ENCODE data around the gene NTNG1.

The NTNG1 gene

DNA sequence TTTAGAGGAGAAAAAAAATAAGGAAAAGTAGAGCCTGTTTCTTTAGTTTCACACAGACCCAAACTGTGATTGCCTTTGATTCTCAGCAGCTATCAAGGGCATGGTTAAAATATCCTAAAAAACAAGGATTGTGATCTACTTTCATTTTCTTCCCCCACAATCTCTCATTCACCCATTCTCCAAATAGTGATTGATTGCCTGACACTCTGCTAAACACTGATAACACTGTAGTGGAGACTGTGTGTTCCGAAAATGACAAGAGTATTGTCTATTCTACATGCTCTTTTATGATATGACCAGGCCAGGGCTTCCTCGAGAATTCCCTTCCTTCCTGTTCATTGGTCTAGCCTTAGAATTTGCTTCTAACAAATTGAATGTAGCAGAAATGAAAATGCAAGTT lies 44.1 kb upstream of the NTNG1 start:
- Histone ChIP-seq H3K4me3 (ENCODE audit: low read length) (no peak overlapping the region), H3K36me3 (replicated peaks; ENCODE audit: insufficient read depth, low read length) (no peaks in the 10 kb centered on the region), H3K4me2 (ENCODE audit: low read depth, low read length) (no peak overlapping the region), H3K27me3 (replicated peaks; ENCODE audit: insufficient read depth, low read length) (no peaks in the 10 kb centered on the region), H3K79me2 (ENCODE audit: low read length) (no peaks in the 10 kb centered on the region), H3K9me3 (replicated peaks; ENCODE audit: insufficient read depth, low read length) (no peaks in the 10 kb centered on the region), H3K9ac (ENCODE audit: low read length) (no peak overlapping the region), H3K4me1 (ENCODE audit: low read length) (no peaks in the 10 kb centered on the region), H4K20me1 (ENCODE audit: insufficient read depth, low read length) (no peaks in the 10 kb centered on the region), H3K9me2 (replicated peaks; ENCODE audit: insufficient read depth, low read length) (no peaks in the 10 kb centered on the region), H3F3A (ENCODE audit: insufficient read depth, low read length) (no peaks in the 10 kb centered on the region), H2AFZ (ENCODE audit: low read length) (no peak overlapping the region), H3K27ac (ENCODE audit: low read length) (no peak overlapping the region)
- TF ChIP-seq EZH2 (optimal IDR thresholded peaks at IDR 0.05; ENCODE audit: low read depth, low read length) (no peak), EZH2phosphoT487 (IDR thresholded peaks at IDR 0.05; ENCODE audit: low read length) (no peak)
- TF ChIP-seq, protein P1, sequence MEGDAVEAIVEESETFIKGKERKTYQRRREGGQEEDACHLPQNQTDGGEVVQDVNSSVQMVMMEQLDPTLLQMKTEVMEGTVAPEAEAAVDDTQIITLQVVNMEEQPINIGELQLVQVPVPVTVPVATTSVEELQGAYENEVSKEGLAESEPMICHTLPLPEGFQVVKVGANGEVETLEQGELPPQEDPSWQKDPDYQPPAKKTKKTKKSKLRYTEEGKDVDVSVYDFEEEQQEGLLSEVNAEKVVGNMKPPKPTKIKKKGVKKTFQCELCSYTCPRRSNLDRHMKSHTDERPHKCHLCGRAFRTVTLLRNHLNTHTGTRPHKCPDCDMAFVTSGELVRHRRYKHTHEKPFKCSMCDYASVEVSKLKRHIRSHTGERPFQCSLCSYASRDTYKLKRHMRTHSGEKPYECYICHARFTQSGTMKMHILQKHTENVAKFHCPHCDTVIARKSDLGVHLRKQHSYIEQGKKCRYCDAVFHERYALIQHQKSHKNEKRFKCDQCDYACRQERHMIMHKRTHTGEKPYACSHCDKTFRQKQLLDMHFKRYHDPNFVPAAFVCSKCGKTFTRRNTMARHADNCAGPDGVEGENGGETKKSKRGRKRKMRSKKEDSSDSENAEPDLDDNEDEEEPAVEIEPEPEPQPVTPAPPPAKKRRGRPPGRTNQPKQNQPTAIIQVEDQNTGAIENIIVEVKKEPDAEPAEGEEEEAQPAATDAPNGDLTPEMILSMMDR (IDR thresholded peaks at IDR 0.05; ENCODE audit: low read length): no peak
- DNase-seq: no peak

DNA sequence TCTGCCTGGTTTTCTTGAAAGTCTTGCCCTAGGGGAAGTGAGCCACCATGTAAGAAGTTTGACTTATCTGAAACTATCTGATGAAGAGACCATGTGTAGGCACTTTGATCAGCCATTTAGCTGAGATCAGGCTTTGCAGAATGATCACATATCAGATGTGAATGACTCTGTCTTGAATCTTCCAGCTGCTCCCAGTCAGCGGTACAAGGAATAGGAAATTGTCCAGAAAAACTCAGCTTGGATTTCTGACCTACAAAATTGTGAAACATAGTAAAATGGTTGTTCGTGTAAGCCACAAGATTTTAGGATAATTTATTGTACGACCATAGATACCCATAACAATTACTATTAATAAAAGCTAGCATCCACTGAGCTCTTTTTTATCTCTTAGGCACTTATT lies 41.9 kb upstream of the NTNG1 start:
- no peaks in the 10 kb centered on the region for H3K79me2 ChIP-seq (ENCODE audit: low read length)
- no peak overlapping the region for H3K27ac ChIP-seq (ENCODE audit: low read length)
- DNase-seq: no peak
- TF ChIP-seq, protein P1 (IDR thresholded peaks at IDR 0.05; ENCODE audit: low read length): no peak
- TF ChIP-seq EZH2phosphoT487 (IDR thresholded peaks at IDR 0.05; ENCODE audit: low read length) (no peak), EZH2 (optimal IDR thresholded peaks at IDR 0.05; ENCODE audit: low read depth, low read length) (no peak)
- H3K9ac ChIP-seq (ENCODE audit: low read length): no peak overlapping the region
- no peaks in the 10 kb centered on the region for H3F3A ChIP-seq (ENCODE audit: insufficient read depth, low read length)
- no peaks in the 10 kb centered on the region for H3K9me3 ChIP-seq (replicated peaks; ENCODE audit: insufficient read depth, low read length)
- H3K4me1 ChIP-seq (ENCODE audit: low read length): no peaks in the 10 kb centered on the region
- H4K20me1 ChIP-seq (ENCODE audit: insufficient read depth, low read length): no peaks in the 10 kb centered on the region
- H3K27me3 ChIP-seq (replicated peaks; ENCODE audit: insufficient read depth, low read length): no peaks in the 10 kb centered on the region
- no peak overlapping the region for H2AFZ ChIP-seq (ENCODE audit: low read length)
- H3K4me2 ChIP-seq (ENCODE audit: low read depth, low read length): no peak overlapping the region
- no peak overlapping the region for H3K4me3 ChIP-seq (ENCODE audit: low read length)
- no peaks in the 10 kb centered on the region for H3K36me3 ChIP-seq (replicated peaks; ENCODE audit: insufficient read depth, low read length)
- H3K9me2 ChIP-seq (replicated peaks; ENCODE audit: insufficient read depth, low read length): no peaks in the 10 kb centered on the region

DNA sequence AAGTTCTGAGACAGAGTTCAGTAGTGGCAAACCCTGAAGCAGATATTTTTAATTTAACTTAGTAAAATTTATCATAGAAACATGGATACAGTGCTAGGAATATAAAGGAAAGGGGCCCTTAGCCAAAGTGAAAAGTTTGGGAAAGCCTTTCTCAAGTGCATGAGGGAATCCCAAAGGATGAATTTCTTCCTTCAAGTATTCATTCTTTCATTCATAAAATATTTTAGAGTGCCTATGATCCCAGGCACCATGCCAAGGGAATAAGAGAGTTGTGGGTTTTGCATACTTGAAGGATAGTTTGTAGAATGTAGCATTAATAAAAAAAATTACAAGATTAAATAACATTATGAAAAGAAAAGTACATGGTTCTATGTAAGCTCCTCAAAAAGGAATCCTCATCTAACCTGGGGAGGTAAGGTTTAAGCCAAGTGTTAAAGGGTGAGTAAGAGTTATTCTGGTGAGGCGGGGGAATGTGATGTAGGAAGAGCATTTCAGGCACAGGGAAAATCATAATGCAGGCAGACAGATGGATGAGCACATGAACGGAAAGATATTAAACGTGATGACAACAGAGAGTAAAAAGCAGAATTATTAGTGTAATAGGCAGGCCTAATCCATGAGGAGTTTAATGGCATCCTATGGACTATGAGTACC lies 40.4 kb upstream of the NTNG1 start:
- Histone ChIP-seq H3K4me3 (ENCODE audit: low read length) (no peak overlapping the region), H3K9ac (ENCODE audit: low read length) (no peak overlapping the region), H3K36me3 (replicated peaks; ENCODE audit: insufficient read depth, low read length) (no peaks in the 10 kb centered on the region), H3K27ac (ENCODE audit: low read length) (no peak overlapping the region), H3K79me2 (ENCODE audit: low read length) (no peaks in the 10 kb centered on the region), H3K4me2 (ENCODE audit: low read depth, low read length) (no peak overlapping the region), H3K9me2 (replicated peaks; ENCODE audit: insufficient read depth, low read length) (no peaks in the 10 kb centered on the region), H3K27me3 (replicated peaks; ENCODE audit: insufficient read depth, low read length) (no peaks in the 10 kb centered on the region), H3K9me3 (replicated peaks; ENCODE audit: insufficient read depth, low read length) (no peaks in the 10 kb centered on the region), H3K4me1 (ENCODE audit: low read length) (no peaks in the 10 kb centered on the region), H2AFZ (ENCODE audit: low read length) (no peak overlapping the region), H4K20me1 (ENCODE audit: insufficient read depth, low read length) (no peaks in the 10 kb centered on the region), H3F3A (ENCODE audit: insufficient read depth, low read length) (no peaks in the 10 kb centered on the region)
- TF ChIP-seq EZH2phosphoT487 (IDR thresholded peaks at IDR 0.05; ENCODE audit: low read length) (no peak), EZH2 (optimal IDR thresholded peaks at IDR 0.05; ENCODE audit: low read depth, low read length) (no peak)
- no peak for DNase-seq

DNA sequence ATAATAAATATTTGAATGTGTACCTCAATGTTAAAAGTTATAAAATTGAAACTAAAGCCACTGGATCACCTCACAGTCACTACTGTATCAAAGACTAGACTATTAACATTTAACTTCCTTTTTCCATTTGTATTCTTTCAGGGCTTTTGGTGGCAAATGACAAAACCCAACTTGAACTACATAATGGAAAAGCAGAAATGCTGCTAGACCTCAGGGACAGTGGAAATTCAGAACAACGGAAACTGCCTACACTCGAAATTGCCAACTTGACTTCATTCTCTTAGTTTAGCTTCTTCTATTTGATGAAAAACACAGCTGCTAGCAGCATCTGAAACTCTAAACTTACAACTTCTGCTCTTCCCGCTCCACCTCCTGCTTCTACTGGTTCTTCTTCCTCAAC lies 34.9 kb upstream of the NTNG1 start:
- H3K4me1 ChIP-seq (ENCODE audit: low read length): no peaks in the 10 kb centered on the region
- H3K36me3 ChIP-seq (replicated peaks; ENCODE audit: insufficient read depth, low read length): no peaks in the 10 kb centered on the region
- no peaks in the 10 kb centered on the region for H3K9me2 ChIP-seq (replicated peaks; ENCODE audit: insufficient read depth, low read length)
- H3K9ac ChIP-seq (ENCODE audit: low read length): no peak overlapping the region
- H3K4me2 ChIP-seq (ENCODE audit: low read depth, low read length): no peak overlapping the region
- H4K20me1 ChIP-seq (ENCODE audit: insufficient read depth, low read length): no peaks in the 10 kb centered on the region
- DNase-seq: no peak
- H2AFZ ChIP-seq (ENCODE audit: low read length): no peak overlapping the region
- no peaks in the 10 kb centered on the region for H3K27me3 ChIP-seq (replicated peaks; ENCODE audit: insufficient read depth, low read length)
- H3K79me2 ChIP-seq (ENCODE audit: low read length): no peaks in the 10 kb centered on the region
- TF ChIP-seq, protein P1 (IDR thresholded peaks at IDR 0.05; ENCODE audit: low read length): no peak
- TF ChIP-seq EZH2phosphoT487 (IDR thresholded peaks at IDR 0.05; ENCODE audit: low read length): no peak
- no peak for TF ChIP-seq EZH2 (optimal IDR thresholded peaks at IDR 0.05; ENCODE audit: low read depth, low read length)
- no peak overlapping the region for H3K27ac ChIP-seq (ENCODE audit: low read length)
- H3K4me3 ChIP-seq (ENCODE audit: low read length): no peak overlapping the region
- H3F3A ChIP-seq (ENCODE audit: insufficient read depth, low read length): no peaks in the 10 kb centered on the region
- H3K9me3 ChIP-seq (replicated peaks; ENCODE audit: insufficient read depth, low read length): no peaks in the 10 kb centered on the region

Data from MM.1S (cell line).